GM19099 (cell line): Measurements from ENCODE around the gene HCN4.

Source experiments
- POLR2A ChIP-seq: IDR thresholded peaks from 3 replicates; pipeline ENCODE4 v1.6.1; 2011; ENCODE audit warnings: low read depth; ENCODE audit not compliant: insufficient read length; ENCODE audit errors: extremely low read depth

HCN4 gene

DNA sequence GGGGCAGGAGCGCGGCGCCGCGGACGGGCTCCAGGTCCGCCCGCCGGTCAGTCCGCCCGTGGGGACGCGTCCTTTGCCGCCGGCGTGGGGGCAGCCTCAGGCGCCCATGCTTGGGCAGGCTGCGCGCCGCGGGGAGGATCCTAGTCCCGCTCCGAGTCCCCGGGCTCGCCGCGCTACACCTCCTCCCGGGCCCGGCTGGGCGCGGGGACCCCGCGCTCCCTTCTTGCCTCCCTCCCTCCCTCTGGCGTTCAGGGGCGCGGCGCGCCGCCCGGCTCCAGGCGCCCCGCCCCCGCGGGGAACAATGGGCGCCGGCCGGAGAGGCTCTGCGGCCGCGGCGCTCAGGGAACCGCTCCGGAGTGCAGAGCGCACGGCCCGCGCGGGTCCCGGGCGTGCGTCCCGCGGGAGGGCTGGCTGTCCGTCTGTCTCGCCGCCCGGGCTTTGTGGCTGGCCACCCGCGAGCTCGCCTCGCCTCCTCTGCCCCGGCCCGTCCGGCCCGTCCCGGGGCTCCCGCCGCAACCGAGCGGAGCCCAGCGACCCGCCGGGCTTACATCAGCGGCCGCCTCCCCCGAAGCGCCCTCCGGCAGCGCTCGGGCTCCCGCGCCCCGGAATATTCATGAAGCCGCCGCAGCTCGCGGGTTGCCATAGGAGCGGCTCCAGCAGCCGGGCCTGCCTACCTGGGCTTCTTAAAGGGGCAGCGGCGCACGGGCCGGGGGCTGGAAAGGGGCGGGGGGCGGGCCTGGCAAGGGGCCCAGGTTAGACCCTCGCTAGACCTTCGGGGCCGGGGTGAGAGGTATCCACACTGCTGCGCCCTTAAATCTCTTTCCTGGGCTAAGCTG is at the start of gene HCN4:
HCN4 (minus strand) TSS at position 658 of the 836 bp plus-strand sequence. CDS start 688 bp downstream, outside the sequence.
- no peak for TF ChIP-seq POLR2A

DNA sequence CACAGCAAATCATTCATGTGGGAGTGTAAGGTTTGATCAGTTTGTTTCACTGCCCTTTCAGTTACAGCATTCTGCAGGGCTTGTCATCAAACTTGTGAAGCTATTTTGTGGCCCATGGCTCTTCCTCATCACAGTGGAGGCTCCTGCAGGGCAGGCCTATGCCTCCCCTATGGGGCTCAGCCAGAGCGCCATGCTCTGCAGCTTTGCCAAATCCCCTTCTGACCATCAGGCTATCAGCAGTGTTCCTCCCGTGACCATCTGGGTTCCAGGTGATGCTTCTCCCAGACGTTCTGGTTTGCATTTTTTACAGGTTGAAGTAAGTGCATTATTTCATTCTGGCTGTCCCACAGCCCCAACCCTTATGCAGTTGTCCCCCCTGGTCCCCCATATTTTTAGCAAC is 46.1 kb upstream of the HCN4 start:
- TF ChIP-seq POLR2A: no peak

DNA sequence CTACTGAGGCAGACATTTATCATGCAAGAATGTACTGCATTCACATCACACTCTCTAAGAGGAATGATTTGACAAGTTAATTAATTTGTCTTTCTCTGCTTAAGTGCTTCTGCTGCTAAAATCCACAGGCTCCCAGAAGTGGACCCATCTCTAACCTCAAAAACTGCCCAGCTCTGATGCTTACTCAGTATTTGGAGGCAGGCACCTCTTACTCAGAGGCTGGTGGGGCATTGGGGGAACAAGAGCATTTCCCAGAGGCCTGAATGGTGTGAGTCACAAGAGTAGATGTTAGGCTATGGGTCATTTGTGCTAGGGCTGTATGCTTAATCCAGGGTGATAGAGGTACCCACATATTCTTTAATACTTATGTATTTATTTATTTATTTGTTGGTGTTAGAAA is 34.4 kb upstream of the HCN4 start:
- no peak for TF ChIP-seq POLR2A

DNA sequence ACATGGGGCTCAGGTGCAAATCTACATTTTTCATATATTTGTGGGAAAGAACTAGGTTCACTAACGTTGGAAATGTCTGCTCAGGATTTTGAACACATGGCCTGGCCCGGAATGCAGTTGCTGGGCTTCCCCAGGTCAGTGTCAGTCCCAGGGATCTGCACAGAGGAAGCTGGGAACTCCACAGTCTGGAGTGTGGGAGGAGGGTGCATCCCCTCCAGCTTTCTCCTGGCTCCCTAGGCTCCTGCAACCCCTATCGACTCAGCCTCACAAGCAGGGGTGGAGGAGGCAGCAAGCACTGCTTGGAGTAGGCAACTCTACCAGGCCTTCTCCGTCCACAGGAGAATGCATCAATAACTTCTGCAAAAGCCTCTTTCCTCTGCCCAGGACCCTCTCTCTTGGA is 30.1 kb upstream of the HCN4 start:
- TF ChIP-seq POLR2A: no peak

DNA sequence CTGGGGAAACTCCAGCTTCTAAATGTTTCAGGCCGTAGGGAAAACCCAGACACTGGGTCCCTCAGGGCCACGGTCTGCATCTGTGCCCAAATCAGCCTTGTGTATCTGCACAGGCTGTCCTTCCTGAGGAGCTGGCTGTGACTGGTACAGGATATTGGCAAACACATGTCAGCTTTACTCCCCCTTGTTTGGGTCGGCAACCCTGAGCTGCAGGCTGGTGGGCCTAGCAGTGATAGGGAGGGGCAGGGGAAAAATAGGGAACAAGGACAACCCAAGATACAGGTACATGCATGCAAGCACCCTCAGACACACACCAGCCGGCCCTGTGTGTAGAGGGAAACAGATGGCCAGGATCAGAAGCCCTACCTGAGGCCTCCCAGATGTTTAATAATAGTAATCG is 28.7 kb upstream of the HCN4 start:
- TF ChIP-seq POLR2A: no peak

DNA sequence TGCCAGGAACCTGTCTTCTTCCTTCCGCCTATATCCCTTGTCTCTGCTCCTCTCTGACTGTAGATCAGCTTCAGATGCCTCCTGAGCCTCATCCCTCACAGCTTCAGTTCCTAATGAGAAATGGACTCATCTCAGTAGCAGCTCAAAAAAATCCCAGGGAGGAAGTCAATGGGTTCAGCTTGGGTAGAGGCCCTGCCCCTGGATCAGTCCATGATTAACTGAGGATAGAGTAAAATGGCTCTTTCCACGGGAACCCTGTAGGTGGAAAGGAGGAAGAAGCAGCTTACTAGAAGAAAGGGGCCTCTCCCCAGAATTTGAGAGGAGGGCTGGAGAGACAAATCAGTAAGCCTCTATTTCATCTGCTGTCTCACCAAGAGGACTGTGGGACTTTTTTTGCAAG is 26.9 kb upstream of the HCN4 start:
- no peak for TF ChIP-seq POLR2A

DNA sequence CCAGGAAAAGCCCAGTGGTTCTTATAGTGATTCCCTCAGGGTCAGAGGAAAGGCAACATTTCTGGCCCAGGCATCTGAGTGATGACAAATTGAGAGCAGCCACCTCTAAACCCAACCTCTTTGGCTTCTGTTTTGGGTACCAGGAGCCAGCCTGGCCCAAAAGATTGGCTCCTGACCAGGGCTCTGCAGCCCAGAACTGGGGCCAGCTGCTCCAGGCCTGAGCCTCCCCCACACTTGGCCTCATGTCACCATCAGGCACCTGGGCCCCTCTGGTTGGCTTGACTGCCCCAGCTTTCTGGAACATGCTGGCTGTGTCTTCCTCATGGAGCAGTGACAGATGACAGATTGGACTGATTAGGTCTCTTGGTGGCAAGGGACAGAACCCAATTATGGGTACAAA is 26.0 kb upstream of the HCN4 start:
- TF ChIP-seq POLR2A: no peak

DNA sequence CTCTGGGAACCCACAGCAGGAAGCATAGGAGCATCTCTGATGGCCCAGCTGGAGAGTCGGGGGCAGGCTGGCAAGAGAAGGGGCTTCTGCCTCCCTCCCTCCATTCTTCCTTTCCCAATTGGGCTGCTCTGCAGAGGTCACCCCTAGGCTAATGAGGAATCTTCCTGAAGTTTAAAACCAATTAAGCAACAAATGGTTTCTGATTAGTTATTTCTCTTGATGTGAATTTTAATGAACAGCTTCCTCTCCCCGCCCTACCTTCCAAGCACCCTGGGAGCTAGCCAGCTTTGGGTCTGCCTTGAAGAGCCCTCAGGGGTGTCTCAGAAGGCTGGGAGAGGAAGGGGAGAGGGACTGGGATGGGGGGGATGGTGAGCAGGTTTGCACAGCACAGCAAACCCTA is 24.6 kb upstream of the HCN4 start:
- TF ChIP-seq POLR2A: no peak

DNA sequence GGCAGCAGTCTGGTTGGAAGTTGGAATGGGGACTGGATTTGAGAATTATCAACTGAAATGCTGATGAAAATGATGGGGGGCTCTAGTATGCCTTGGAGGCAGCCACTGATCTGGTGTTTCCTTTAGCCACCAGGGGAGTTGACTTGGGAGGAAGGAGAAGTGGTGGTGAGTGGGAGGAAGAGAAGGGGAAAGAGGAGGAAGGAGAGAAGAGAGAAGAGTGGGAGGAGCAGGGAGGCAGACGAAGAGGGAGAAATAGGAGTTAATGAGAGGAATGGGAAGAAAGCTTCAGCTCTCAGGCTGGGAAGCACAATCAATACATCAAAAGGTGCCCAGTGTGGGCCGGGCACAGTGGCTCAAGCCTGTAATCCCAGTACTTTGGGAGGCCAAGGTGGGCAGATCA is 23.3 kb upstream of the HCN4 start:
- no peak for TF ChIP-seq POLR2A

DNA sequence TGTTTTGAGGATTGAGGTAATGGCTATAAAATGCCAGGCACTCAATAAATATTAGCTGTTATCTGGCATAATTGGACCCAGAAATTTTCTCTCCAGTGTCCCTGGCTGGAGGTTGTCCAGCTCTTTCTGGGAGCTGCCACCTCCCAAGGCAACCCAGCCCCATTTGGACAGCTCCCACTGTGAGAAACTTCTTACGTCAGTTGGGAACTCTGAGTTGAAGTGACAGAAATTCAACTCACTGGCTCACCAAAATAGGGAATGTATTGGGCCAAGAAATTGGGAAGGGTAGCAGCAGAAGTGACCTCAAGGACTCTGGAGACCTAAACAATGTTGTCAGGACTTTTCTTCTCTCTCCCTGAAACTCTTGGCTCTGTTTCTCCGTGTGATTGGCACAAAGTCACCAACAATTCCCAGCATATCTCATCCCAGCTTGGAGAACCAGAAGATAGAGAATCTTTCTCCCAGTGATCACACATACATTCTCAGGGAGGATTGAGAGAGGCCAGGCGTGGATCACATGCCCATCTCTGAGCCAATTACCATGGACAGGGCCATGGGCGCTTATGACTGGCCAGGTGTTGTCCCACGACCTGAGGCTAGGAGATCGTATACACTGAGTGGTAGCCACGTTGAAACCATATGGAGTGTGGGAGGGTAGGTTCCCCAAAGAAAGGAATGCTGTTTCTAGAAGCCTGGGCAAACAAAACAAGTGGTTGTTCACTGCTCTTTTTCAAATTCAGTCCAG is 22.5 kb upstream of the HCN4 start:
- TF ChIP-seq POLR2A: no peak

DNA sequence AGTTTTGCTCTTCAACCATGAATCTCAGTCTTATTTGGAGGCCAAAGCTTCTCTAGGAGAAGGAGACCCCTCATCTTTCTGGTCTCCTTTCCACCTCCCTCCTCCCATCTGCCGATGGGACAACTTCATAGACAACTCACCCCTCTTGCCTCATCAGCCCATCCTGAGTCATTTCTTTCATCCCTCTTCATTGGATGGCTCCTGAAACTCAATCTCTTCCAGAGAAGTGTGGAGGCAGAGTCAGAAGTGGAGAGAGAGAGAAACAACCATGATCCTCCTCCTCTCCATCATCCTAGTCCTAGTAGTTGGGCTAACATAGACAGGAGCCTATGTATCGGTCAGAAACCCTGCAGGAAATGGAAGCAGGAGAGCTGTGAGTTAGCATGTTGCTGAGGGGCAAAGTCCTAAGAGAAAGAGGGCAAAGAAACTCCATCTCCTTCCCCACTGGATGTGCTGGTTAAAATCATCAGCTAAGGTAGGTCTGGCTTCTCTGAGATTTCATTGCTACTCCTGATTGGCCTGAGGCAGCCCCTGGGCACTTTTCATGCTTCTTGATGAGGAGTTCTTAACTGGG is 21.3 kb upstream of the HCN4 start:
- TF ChIP-seq POLR2A: no peak

DNA sequence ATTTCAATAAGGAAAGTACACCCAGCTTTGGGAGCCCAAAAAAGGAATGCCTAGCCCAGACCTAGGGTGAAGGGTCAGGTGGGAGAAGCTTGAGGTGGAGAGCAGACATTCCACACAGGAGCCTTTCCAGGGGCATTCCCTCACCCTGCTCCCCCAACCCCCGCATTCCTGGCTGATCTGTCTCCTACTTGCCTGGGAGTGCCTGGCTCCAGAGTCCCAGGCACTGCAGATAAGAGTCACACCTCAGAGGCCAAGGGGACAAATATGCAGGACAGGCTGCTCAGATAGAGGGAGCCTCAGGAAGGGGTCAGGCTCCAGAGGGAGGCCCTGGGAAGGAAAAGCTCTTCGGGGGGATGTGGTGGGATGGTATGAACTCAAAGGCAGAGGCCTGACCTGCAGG is 20.8 kb upstream of the HCN4 start:
- no peak for TF ChIP-seq POLR2A

DNA sequence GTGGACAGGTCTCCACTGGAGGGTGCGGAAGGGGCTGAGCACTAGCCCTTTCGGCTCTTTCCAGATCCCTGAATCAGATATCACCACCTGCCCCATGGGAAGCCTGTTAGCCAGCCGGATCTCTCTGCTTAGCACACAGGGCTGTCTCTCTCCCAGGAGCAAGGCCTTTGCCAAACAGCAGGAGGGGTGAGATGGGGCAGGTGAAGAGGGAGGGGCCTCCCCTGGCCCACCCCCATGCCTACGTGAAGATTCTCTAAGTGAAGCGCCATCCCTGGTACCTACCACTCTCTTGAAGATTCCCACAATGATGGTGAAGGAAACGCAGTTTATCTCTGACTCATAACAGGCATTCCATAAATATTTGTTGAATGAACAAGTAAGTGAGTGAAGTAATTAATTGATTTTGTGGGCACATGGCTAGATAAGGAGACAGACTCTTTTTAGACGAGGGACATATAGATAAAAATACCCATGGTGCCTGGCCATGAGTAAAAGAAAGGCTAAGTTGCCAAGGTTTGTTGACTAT is 19.6 kb upstream of the HCN4 start:
- no peak for TF ChIP-seq POLR2A

DNA sequence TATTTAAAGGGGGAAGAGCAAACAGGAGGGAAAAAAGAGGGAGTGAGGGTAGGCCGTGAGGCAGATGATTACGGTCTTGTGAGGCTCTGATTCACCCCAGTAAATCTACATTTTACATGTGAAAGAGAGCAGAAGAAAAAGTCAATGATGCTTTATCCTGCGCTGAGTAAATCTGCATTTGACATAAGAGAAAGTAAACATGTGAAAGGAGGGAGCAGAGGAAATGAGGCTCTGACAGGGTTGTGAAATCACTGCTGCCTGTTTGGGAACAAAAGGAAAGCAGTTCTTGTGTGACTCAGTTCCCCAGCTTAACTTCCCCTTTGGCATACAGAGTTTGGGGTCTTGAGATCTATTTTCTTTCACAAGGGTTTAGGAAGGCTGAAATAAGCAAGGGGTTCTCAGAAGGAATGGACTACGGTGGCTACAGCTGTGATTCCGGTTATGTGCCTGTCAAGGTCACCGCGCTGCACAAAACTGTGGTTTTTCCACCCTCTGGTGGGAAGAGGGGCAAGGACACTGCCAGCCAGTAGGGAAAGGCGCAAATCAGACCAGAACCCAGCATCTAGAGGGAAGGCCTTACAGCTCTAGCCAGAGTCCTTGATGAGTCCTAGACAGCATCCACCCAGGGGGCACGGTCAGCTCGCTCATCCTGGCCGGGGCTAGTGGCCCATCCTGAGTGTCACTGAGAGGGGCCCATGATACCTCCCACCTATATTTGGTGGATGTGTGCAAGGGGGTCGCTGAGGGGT is 18.9 kb upstream of the HCN4 start:
- TF ChIP-seq POLR2A: no peak
